Right lobe of liver (tissue), 4 donors: ENCODE results near the gene ZMYND12.

Experiments used
- POLR2A ChIP-seq: fragments of 450-650 bp; IDR thresholded peaks from one replicate; pipeline ENCODE4 v1.6.1; 2017; ENCODE audit warnings: antibody characterized with exemption, mild to moderate bottlenecking
- TF ChIP-seq, protein P1 (sequence below), 4 donors: fragments of 200-600 bp in 3 of 4; fragments of 450-650 bp in 1 of 4; IDR thresholded peaks; one replicate each; pipeline versions ENCODE4 v1.5.1 to v1.8.0; 2016 to 2022; ENCODE audit warnings: antibody characterized with exemption in 4 of 4, mild to moderate bottlenecking in 2 of 4
- donor health status: DM: no; HTN: no; CAD: no.
- donor health status: DM: no; HTN: no; CAD: no.
- donor health status: DM: no; HTN: yes; CAD: no.

DNA sequence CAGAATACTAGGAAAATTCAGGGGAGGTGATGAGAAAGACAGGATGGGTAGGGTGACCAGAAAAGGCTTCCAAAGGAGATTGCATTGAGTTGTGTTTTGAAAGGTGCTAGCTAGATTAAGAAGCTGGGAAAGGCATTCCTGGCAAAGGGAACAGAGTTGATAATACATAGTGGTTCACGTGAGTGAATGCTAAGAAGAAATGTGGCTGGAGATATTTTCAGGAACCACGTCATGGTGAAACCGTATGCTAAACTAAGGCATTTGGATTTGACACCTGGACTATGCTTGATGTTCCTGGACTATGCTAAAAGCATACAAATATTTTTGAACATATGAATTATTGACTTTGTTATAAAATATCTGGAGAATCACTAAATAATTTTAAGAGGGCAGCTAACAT, 22.0 kb upstream of the ZMYND12 start:
- TF ChIP-seq, protein P1, sequence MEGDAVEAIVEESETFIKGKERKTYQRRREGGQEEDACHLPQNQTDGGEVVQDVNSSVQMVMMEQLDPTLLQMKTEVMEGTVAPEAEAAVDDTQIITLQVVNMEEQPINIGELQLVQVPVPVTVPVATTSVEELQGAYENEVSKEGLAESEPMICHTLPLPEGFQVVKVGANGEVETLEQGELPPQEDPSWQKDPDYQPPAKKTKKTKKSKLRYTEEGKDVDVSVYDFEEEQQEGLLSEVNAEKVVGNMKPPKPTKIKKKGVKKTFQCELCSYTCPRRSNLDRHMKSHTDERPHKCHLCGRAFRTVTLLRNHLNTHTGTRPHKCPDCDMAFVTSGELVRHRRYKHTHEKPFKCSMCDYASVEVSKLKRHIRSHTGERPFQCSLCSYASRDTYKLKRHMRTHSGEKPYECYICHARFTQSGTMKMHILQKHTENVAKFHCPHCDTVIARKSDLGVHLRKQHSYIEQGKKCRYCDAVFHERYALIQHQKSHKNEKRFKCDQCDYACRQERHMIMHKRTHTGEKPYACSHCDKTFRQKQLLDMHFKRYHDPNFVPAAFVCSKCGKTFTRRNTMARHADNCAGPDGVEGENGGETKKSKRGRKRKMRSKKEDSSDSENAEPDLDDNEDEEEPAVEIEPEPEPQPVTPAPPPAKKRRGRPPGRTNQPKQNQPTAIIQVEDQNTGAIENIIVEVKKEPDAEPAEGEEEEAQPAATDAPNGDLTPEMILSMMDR (IDR thresholded peaks at IDR 0.05) = no peak
- TF ChIP-seq POLR2A = no peak
